ENCODE data around the gene GAL3ST1. TPM values are rescaled to one million over a fixed set of nuclear protein-coding genes. Genes with fewer than 3 reads are reported as not detected.
"Not testable (repeated sequence)": the region's sequence is repeated elsewhere in the genome, so short reads cannot be mapped to it uniquely, and the experiment has no call there.

Gene GAL3ST1
- total RNA-seq, 1 donor from 2014 or later, result 2.5 TPM

DNA sequence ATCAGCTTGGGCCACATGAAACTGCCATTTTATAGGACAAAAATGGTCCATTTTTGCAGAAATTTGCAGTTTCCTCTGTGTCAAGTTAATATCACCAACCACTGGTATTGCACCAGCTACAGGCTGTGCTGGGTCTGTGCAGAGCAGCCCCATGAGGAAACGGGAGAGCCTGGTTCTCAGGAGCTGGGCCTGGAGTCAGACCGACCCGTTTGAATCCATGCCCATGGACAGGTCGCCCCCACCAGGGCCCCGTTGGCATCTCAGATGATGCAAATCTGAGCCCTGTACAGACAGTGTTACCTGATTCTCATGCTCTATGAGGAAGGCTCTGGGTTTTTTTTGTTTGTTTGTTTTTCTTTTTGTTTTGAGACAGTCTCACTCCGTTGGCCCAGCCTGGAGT is 18.1 kb downstream of the GAL3ST1 start:
- Histone ChIP-seq H3K27ac (no peak overlapping the region), H3K27me3 (no peaks in the 10 kb centered on the region), H3K4me1 (no peaks in the 10 kb centered on the region), H3K36me3 (no peaks in the 10 kb centered on the region), H3K4me3 (no peak overlapping the region), H3K9me3 (no peaks in the 10 kb centered on the region)
- ATAC-seq (peak; percentile 44), DNase-seq (no peak)
- TF ChIP-seq, protein P1, sequence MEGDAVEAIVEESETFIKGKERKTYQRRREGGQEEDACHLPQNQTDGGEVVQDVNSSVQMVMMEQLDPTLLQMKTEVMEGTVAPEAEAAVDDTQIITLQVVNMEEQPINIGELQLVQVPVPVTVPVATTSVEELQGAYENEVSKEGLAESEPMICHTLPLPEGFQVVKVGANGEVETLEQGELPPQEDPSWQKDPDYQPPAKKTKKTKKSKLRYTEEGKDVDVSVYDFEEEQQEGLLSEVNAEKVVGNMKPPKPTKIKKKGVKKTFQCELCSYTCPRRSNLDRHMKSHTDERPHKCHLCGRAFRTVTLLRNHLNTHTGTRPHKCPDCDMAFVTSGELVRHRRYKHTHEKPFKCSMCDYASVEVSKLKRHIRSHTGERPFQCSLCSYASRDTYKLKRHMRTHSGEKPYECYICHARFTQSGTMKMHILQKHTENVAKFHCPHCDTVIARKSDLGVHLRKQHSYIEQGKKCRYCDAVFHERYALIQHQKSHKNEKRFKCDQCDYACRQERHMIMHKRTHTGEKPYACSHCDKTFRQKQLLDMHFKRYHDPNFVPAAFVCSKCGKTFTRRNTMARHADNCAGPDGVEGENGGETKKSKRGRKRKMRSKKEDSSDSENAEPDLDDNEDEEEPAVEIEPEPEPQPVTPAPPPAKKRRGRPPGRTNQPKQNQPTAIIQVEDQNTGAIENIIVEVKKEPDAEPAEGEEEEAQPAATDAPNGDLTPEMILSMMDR (IDR thresholded peaks at IDR 0.05), result no peak
- intact Hi-C loops (cut with DNase I), result no loop called here

DNA sequence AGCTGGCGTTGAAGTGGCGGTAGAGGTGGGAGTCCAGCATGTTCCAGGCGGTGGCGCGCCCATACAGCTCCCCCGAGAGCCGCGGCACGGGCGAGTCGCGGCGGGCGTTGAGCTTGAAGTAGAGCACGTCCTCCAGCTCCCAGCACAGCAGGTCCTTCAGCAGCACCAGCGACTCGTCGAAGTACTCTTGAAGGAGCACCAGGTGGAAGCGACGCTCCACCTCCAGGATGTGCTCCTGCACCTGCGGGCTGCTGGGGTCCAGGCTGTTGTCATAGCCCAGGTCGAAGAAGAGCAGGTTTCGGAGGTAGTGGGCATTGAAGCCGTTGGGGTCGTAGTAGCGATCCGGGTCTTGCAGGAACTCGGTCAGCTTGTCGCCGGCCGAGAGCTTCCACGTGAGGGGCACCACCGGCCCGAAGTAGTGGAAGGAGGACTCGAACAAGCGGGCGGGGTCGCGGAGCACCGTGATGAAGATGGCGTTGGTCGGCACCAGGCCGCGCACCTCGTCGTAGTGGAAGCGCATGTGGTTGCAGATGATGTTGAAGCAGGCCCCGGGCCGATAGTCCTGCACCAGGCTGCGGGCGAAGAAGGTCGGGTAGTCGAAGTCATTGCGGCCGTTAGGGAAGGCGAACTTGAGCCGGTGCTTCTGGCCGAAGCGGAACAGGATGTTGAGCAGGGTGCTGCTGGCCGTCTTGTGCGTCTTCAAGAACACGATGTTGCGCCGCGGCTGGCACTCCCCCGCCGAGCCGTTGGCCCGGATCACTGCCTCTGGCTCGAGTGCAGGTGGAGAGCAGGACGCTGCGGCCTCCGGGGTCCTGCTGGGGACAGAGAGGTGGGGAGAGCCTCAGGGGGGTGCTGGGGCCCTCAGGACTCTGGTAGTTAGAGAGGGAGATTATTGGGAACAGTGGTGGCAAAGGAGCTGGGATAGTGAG is 18.9 kb downstream of the GAL3ST1 start:
- Histone ChIP-seq H3K4me1 (no peaks in the 10 kb centered on the region), H3K27ac (no peak overlapping the region), H3K9me3 (no peaks in the 10 kb centered on the region), H3K4me3 (no peak overlapping the region), H3K36me3 (no peaks in the 10 kb centered on the region), H3K27me3 (no peaks in the 10 kb centered on the region)
- intact Hi-C loops (cut with DNase I), result no loop called here
- TF ChIP-seq, protein P1 (IDR thresholded peaks at IDR 0.05), result no peak
- DNase-seq (no peak), ATAC-seq (no peak)

DNA sequence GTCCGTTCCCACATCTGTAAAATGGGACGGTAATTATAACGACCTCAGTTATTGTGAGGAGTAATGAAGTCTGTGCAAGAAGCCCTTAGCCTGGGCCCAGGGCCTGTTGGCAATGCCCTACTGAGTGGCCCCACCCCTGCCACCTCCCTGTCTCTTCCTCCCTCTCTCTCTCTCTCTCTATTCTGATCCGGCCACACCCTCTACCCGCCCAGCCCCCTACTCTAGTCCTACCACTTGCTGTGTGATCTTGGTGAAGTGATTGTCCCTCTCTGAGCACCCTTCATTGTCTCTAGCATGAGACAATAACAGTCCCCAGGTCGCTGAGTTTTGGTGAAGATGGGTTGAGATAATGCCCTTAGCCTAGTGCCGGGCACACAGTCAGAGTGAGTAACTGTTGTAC is 20.5 kb downstream of the GAL3ST1 start:
- ATAC-seq (no peak), DNase-seq (no peak)
- Histone ChIP-seq H3K9me3 (no peaks in the 10 kb centered on the region), H3K4me1 (no peaks in the 10 kb centered on the region), H3K27me3 (no peaks in the 10 kb centered on the region), H3K4me3 (no peak overlapping the region), H3K36me3 (no peaks in the 10 kb centered on the region), H3K27ac (no peak overlapping the region)
- intact Hi-C loops (cut with DNase I), result no loop called here
- TF ChIP-seq, protein P1 (IDR thresholded peaks at IDR 0.05), result no peak

DNA sequence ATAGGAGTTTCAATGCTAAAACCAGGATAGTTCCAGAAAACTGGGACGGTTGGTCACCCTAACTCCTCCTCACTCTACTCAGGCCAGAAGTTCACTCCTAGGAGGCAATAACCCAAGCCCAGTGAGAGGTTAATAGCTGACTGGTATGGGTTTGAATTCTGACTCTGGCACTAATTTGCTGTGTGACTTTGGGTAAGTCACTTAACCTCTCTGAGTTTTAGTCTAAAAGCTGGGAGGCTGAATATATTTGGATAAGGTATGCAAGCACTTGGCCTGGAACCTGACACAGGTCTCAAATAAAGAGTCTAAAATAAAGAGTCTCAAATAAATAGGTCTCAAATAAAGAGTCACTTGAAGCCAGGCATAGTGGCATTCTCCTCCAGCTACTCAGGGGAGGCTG is 21.7 kb downstream of the GAL3ST1 start:
- Histone ChIP-seq H3K4me1 (no peaks in the 10 kb centered on the region), H3K9me3 (no peaks in the 10 kb centered on the region), H3K27ac (no peak overlapping the region), H3K4me3 (no peak overlapping the region), H3K36me3 (no peaks in the 10 kb centered on the region), H3K27me3 (no peaks in the 10 kb centered on the region)
- no peak for DNase-seq
- intact Hi-C loops (cut with DNase I), result no loop called here
- TF ChIP-seq, protein P1 (IDR thresholded peaks at IDR 0.05), result no peak
- ATAC-seq, result no peak

DNA sequence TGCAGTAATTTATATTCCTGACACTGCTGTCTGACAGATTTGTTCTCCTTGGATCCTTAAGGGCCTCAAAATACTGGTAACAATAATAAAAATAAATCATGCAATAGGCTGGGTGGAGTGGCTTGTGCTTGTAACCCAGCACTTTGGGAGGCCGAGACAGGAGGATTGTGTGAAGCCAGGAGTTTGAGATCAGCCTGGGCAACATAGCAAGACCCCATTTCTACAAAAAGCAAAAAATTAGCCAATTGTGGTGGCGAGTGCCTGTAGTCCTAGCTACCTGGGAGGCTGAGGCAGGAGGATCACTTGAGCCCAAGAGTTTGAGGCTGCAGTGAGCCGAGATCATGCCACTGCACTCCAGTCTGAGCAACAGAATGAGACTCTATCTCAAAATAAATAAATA is 22.7 kb downstream of the GAL3ST1 start:
- intact Hi-C loops (cut with DNase I); H3K4me3 ChIP-seq; H3K27me3 ChIP-seq; H3K9me3 ChIP-seq; H3K36me3 ChIP-seq; ATAC-seq; H3K4me1 ChIP-seq; H3K27ac ChIP-seq; DNase-seq: not testable (repeated sequence)

DNA sequence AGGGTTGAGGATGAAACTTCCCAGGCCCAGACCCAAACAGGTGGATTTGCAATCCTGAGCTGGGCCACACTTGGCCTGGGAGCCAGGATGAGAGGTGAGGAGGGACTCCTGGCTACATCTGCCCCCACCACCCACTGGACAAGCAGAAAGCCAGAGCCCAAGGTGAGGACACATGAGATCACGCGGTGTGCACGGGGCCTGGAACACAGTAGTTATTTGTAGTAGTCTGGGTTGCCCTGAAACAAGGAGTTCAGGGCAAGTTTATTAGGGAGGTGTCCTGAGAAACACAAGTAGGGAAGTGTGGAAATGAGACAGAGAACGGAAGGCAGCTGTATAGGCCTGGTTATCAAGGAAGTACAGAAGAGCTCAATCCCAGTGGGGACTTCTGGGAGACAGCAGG is 27.3 kb downstream of the GAL3ST1 start:
- no peak for ATAC-seq
- TF ChIP-seq, protein P1 (IDR thresholded peaks at IDR 0.05), result no peak
- no peaks in the 10 kb centered on the region for H3K9me3 ChIP-seq
- H3K36me3 ChIP-seq, result no peaks in the 10 kb centered on the region
- H3K27me3 ChIP-seq, result no peaks in the 10 kb centered on the region
- no peak overlapping the region for H3K27ac ChIP-seq
- H3K4me3 ChIP-seq, result no peak overlapping the region
- intact Hi-C loops (cut with DNase I), result no loop called here
- no peak for DNase-seq
- H3K4me1 ChIP-seq, result no peaks in the 10 kb centered on the region

Data from upper lobe of right lung (tissue), 1 donor.